Activated T-cell treated with anti-CD3 and anti-CD28 coated beads for 24 hours (primary cell): ENCODE results near the gene GABARAPL2.
"Not testable (repeated sequence)": the region's sequence is repeated elsewhere in the genome, so short reads cannot be mapped to it uniquely, and the experiment has no call there.

Source experiments
- DNase-seq: peaks from one replicate; pipeline ENCODE4 v3.0.0-alpha.2; 2020; ENCODE audit warnings: low read depth

GABARAPL2 gene, protein sequence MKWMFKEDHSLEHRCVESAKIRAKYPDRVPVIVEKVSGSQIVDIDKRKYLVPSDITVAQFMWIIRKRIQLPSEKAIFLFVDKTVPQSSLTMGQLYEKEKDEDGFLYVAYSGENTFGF

DNA sequence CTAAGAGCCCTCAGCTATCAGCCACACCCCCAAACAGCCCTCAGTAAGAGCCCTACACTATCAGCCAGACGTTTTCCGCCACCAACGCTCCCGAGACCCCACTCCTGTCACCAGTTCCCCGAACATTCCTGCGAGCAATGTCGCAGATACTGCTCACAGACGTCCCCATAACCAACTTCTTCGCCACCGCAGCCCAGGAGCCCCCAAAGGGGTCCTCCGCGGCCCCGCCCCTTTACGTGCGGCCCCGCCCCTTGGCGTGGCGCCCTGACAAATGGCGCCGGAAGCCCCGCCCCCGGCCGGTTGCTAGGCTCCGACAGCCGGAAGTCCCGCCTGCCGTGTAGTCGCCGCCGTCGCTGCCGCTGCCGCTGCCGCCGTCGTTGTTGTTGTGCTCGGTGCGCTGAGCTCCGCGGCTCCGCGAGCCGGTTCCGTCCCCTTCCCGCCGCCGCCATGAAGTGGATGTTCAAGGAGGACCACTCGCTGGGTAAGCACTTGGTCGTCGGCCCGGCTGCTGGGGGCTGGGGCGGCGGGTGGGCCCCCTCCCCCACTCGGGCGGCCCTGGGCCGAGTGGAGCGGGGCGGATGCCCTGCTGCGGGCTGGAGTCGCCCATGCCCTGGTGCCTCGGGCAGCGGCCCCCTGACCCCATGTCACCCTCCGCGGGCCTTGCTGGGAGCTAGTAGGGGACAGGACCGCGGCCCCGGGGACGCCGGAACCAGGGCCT, at the start of gene GABARAPL2:
GABARAPL2 (plus strand) TSS at position 340 of the 718 bp plus-strand sequence; CDS start at position 448, 108 bp downstream.
- DNase-seq = peak; percentile 86

DNA sequence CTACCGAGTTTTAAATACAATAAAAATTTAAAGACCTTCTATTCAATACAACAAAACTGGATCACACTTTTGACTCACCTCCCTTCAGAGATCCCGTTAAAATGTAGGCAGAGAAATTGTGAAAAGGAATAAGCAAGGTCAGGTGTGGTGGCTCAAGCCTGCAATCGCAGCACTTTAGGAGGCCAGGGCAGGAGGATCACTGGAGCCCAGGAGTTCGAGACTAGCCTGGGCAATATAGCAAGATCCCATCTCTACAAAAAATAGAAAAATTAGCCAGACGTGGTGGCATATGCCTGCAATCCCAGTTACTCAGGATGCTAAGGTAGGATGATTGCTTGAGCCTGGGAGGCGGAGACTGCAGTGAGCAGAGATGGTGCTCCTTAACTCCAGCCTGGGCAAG, 47.0 kb upstream of the GABARAPL2 start:
- DNase-seq = no peak

DNA sequence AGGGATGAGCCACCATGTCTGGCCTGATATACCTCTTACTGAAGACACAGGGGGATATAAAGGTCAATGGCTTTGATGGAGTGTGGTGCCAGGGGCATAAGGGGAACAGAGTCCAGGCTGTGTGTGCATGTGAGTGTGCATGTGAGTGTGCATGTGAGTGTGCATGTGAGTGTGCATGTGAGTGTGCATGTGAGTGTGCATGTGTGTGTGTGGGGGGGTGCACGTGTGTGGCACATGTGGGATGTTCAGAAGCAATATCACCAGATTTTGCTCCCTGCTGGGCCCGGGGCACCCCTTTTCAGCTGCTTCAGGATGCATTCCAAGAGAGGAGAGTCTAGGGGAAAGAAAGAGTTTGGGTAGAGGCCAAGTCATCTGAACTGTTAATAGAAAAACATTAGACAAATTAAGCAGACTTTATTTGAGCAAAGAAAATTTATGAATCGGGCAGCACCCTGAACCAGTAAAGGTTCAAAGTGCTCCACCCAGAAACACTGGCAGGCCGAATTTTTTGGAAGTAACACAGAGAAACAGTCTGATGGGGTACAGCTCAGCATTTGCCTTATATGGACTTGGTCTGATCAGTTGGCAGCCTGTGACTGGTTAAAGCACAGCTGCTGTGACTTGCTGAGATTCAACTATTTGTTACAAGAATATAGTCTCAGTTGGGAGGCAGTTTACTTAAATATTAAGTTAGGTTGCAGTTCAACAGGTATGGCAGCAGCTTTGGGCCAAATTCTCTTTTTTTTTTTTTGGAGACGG, 40.0 kb upstream of the GABARAPL2 start:
- DNase-seq = no peak

DNA sequence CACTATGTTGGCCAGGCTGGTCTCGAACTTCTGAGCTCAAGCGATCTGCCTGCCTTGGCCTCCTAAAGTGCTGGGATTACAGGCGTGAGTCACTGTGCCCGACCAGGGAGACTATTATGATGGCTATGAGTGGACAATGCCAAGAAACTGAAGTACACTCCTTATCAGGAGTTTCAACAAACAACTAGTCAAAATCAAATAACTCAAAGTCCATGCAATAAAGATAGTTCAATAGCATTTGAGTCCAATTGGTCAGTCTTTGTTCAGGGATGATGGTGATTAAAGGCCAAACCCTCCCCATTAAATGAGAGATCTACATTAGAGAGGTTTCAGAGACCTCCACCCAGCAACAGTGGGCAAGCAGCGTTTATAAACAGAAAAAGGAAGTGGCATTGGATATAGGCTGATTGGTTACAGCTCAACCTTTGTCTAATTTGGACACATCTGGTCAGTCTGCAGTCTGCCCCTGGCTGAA, 38.3 kb upstream of the GABARAPL2 start:
- DNase-seq = no peak

DNA sequence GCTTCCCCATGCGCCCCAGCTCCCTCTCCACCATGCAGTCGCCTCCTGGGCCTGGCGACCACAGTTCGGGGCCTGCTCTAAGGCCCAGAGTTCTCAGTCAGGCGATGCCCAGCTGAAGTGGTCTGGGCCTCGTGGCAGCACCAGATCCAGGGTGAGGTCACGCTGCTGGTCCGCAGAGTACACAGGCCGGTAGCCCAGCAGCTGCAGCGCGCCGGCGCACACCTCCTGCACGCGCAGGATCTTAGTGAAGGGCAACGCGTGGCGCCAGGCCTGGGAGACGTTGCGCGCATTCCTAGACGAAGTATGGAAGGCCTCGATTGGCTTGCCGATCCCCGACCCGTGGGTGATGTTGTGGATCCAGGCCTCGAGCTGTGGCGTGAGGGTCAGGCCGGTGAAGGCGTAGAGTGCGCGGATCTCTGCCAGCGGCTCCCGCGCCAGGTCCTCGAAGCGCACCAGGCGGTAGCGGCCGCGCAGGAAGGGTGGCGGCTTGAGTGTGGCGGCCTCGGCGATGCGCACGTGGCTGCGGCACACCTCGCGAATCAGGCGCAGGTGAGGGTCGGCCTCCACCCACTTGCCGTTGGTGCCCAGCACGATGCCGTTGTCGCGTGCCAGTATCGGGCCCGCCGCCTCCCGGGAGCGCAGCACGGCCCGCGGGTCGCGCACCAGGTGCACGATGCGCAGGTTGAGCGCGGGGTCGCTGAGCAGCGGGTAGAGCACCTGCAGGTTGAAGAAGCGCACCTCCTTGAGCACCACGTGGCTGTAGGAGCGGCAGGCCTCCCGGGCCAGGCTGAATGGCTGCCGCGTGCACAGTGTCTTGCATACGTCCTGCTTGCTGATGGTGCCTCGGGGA, 36.9 kb upstream of the GABARAPL2 start:
- no peak for DNase-seq

DNA sequence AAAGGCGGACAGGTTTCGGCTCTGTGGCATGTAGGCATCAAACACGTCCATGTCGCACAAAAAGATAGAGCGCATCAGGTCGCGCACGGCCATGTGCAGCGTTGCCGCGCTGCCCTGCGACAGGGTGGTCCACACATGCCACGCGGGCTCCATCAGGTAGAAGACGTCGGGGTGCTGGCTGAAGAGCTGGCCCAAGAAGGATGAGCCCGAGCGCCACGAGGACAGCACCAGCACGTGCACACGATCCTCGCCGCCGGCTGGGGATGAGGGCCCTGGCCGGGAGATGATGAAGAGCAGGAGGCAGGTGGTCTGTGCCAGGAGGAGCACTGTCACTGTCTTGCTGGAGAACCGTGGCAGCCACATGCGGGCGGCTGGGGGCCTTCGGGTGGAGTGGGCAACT, 36.2 kb upstream of the GABARAPL2 start:
- DNase-seq = no peak

DNA sequence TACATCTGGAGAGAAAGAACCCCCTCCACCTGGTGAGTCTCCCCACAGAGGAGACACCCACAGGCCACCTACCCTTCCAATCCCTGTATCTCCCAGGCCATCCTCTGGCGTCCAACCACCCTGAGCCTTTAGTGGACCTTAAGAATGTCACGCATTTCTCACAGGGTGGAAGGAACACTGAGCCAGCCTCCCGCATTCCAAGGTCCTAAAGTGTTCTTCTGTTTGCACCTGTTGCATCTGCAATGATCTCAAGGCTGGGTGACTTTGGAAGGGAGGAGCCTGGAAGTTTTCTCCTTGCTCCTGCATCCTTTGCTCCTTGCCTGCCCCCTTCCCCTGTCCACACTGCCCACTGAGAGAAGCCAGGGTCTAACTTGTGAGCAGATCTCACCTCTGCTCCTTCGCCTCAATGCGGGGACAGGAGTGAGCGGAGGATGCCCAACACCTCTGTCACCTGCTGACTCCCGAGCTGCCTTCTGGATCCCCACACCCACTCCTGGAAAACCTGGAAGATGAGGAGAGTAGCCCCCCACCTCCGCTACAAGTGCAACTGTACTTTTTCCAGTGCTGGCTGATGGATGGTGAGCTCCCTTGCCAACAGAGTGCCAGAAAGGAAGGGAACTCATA, 33.9 kb upstream of the GABARAPL2 start:
- no peak for DNase-seq

DNA sequence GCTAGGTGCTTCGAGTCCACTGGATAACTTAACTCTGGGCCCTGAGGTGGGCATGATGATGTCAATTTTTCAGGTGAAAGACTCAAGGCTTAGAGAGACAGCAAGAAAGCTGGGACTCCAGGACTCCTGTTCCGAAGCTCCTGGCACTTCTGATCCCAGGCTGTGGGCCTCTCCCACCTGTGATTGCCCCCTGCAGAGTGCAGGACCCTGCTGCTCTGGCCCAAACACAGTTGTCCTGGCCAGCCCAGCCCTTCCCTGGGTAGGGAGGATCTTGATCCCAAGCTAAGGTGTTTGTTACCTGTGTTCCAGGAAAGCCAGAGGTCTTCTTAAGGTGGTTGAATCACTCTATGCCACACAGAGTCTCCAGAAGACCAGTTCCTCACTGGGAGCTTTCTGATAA, 33.4 kb upstream of the GABARAPL2 start:
- no peak for DNase-seq

DNA sequence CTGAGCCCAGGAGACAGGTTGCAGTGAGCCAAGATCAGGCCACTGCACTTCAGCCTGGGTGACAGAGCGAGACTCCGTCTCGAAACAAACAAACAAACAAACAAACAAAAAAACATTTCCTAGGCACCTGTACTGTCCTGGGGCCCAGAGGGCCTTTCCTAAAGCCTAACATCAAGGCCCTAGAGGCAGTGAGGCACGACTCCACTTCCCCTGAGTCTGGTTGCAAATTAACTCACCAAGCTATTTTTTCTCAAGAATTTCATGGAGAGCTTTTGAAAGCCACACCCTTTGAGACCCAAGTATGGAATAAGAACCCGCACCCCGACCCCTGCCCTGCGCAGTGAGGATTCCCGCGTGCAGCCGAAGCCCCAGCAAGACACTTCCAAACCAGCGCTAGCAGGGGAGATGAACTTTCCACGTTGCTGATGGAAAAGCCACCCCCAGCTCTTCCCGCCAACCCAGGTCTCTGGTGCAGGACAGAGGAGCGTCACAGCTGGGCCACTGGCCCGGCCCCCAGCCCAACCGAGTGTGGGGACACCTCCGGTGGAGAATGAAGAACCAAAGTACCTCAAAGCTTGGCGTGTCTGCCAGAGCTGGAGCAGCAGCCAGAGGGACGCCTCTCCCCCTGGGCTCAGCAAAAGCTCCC, 31.5 kb upstream of the GABARAPL2 start:
- no peak for DNase-seq

DNA sequence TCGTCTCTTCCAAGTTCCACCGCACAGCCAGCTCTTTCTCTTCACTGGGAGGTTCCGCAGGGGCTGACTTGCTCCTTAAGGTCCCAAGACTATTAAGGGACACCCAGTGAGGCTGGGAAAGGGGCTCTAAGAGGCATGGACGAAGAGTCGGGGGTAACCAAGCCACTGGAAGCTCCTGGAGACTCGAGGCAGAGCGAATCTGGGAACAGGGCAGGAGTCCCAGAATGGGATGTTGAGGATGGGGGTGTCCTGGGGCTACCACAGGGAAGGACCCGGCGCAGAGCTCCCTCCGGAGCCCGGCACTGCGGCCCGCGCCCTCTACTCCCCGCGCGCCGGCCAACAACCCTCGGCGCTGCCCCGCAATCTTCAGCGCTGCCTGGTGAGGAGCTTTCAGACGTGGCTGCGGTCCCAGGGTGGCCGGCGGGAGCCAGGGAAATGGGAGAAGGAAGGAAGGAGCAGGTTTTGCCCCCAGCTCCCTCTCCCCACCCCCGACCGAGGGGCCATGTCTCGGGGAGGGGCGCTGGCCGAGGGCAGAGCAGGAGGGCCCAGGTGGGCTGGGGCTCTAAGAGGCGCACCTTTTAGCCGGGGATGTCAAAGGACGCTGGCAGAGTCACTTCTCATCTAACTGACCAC, 30.9 kb upstream of the GABARAPL2 start:
- no peak for DNase-seq

DNA sequence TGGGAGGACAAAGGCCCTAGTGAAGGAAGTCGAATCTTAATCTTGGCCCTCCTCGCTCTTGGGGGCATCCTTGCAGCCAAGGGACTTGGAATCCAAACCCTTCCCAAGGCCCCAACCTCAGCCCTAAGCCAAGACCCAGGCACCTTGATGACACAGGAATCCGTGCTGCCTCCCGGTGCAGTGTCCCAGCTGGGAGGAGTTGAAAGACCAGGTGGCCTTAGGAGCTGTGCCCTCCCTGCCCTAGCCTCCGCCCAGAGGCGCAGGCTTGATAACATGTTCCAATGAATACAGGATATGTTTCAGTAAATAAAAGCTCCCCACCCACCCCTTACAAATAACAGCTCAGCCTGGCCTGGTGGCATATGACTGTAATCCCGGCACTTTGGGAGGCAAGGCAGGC, 30.3 kb upstream of the GABARAPL2 start, which contains the start of gene CHST5:
CHST5 (minus strand) TSS at position 208 of the 400 bp plus-strand sequence. CDS start 5,724 bp downstream, outside the sequence.
- no peak for DNase-seq

DNA sequence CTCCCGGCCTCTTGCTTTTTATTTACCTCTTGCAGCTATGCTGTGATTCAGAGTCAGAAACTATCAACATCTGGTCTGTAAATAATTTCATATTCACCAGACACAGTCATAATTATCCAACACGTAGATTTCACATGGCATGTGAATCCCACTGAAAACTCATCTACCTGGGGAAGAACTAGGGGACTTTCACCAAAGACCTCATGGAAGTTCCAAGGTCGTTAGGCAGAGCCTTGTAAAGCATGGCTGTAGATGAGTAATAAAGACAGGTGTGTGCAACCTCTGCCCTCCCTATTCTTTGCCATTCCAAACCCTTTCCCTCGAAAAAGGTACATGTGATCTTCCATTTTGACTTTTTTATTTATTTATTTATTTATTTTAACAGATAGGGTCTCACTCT, 28.4 kb upstream of the GABARAPL2 start:
- DNase-seq = no peak

DNA sequence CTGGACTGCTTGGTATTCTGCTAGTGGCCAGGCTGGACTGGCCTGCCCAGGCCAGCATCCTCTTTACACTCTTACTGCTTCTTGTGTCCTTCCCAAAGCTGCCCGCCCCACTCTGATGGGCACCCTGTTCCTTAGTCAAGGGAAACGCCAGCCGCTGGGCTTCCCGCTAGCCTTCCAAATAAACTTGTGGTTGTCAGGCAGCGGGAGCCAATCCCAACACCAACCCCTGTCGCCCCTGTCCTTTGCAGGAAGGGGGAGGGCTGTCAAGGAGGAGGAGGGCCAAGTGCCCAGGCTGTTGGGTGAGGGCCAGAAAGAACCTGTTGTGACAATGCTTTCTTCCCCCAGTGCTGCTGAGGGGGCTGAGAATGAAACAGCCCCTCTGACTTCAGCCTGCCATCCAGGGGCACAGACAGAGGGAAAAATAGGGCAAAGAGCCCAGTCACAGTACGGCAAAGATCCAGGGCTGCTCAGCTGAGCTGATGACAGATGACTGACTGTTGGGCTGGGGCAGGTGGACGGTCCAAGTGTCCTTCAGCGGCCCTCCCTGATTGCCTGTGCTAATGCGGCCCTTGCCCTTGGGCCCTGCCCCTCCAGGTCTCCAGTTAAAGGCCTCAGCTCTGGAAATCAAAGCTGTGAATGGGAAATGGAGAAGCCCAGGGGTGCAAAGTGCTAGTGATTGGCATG, 27.2 kb upstream of the GABARAPL2 start:
- DNase-seq = not testable (repeated sequence)

DNA sequence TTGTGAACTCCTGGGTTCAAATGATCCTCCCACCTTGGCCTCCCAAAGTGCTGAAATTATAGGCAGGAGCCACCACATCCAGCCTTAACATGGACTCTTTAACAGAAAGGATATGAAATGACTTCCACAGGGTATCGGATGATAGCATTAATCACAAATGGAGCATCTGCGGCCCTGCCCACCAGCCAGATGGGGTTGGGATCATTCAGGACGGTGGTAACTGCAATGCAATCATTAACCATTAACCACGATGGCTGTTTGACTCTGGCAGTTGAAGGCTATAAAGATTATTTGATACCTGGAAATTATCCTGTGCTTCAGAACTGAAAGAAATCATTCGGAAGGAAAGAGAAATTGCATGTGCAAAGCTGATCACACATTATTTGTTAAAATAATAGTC, 24.9 kb upstream of the GABARAPL2 start:
- DNase-seq = no peak

DNA sequence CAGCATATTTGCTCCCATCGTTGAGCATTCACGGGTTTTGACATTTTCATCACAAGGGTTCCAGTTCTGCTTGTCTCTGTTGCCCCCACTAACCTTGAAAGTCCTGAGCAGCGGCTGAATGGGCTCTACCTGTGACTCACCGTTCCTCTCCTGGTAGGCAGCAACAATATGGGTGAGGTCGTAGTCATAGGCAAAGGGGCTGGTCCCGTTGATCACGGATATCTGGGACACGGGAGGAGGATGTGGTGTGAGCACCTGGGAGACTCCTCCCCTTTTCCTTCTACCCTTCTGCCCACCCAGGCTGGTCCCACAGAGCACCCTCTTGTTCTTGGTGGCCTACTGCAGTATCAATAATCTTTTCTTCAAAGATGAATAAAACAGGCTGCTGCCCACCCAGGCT, 23.7 kb upstream of the GABARAPL2 start:
- not testable (repeated sequence) for DNase-seq

DNA sequence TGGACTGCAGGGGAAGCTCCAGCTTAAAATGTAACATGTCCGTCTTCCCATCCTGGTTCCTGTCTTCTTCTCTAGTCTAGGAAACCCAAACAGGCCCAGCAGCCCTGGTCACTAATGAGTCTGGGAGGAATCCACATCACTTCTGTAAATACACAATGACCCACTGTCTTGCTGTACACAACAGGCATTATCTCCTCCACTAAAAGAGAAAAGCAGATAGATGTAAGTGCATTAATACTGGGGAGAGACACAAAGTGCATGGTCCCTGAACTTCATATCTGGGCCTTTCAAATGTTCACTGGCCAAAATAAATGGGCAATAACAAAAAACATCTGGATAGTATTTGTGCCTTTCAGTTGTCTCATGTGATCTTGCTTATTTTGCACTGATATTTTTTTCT, 20.3 kb upstream of the GABARAPL2 start:
- DNase-seq = not testable (repeated sequence)

DNA sequence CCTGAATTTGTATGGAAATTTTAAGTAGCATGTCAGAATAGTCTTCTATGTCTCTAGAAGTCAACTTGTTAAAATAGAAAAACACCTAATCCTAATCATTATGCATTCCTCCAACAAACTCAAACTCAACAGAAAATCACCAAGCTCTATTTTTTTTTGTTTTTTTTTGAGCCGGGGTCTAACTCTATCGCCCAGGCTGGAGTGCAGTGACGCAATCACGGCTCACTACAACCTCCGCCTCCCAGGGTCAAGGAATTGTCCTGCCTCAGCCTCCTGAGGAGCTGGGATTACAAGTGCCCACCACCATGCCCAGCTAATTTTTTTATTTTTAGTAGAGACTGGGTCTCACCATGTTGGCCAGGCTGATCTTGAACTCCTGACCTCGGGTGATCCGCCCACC, 19.9 kb upstream of the GABARAPL2 start:
- no peak for DNase-seq

DNA sequence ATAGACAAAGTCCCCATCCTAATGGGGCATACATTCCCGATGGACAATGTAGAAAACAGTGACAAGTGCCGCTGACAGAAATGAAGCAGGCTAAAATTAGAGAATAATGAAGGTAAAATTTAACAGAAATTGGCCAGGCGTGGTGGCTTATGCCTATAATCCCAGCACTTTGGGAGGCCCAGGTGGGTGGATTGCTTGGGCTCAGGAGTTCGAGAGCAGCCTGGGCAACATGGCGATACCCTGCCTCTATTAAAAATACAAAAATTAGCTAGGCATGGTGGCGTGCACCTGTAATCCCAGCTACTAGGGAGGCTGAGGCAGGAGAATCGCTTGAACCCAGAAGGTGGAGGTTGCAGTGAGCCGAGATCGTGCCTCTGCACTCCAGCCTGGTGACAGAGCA, 17.7 kb upstream of the GABARAPL2 start:
- DNase-seq = not testable (repeated sequence)

DNA sequence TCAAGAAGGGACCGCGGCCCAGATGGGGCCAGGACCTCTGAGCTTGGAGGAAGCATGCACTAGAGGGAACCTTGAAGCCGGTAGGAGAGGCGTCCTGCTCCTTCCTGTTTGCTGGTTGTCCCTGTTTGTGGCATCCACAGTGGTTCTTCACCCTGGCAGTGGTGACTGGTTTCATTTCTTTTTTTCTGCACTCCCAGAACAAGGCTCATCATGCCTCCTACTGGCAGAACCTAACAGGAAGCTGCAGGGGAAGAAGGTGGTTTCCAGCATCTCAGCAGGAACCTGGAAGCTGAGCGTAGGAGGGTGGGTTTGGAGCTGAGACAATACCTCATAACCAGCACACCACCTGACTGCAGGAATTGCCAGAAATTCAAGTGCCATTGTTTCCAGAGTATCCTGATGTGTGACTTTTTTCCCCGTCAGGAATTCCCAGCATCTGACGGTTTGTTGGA, 15.9 kb upstream of the GABARAPL2 start:
- no peak for DNase-seq

DNA sequence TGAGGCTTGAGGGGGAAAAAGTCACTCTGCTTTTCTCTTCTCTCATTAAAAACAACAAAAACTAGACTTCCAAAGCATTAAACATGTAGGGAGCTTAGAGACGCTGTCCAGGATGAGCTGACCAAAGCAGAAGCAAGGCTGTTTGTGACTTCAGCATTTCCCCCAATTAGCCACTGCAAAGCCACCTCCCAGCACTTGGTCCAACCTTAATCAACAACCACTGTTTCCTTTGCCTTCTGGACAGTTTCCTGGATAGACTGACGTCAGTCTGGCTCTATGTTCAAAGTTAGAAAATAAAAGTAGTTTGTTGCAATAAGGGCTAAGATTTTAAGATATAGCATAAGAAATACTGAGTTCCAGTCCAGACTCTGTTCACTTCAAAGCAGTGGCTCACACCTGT, 13.2 kb upstream of the GABARAPL2 start:
- DNase-seq = no peak
